GDM1 (cell line): ENCODE results near the gene CYSLTR2.

Experiments
- DNase-seq: peaks from one replicate; lab custom pipeline; 2025; lab: John Stamatoyannopoulos, UW

Gene CYSLTR2

GRCh38 chr13:48653472-48653939, at the start of gene CYSLTR2:
Gene CYSLTR2 (plus strand): TSS chr13:48653929. CDS start chr13:48706818, 52,889 bp downstream.
- no peak for DNase-seq

DNA sequence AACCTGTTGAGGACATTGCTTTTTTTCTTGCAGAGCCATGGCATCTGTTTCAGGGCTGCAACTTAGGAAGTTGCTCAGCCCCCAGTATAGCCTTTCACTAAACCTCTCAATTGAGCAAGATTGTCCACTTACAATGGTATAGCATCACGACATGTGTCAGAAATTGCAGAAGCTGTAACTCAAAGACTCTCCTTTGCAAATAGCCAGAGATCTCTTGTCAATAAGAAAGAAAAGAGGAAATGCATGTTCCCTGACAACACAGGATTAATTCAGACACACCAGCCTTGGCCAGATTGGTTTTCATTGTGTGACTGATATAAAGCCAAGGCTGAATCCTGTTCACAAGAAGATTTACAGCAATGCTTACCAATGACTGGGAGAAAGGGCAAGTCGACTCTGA, 38.7 kb upstream of the CYSLTR2 start:
- no peak for DNase-seq

DNA sequence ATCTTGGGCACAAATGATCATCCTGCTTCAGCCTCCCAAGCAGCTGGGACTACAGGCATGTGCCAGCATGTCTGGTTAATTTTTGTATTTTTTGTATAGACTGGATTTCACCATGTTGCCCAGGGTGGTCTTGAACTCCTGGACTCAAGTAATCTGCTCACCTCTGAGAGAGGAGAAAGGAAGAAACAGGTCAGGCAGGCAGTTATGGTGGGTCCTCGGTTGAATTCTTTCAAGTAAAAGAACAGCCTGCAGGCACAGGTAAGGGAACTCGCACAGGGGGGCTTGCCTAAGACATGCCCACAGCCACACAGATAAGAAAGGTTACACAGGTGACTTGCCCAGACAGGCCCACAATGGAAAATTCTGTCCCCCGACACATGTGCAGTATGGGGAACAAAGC, 34.8 kb upstream of the CYSLTR2 start:
- no peak for DNase-seq

- DNase-seq, result no peak
These were observed 32.7 kb upstream of the CYSLTR2 start for GRCh38 chr13:48621056-48621455.

- DNase-seq, result no peak
These were observed 29.7 kb upstream of the CYSLTR2 start for GRCh38 chr13:48624016-48624415.

- no peak for DNase-seq
These were observed 28.9 kb upstream of the CYSLTR2 start for GRCh38 chr13:48624858-48625257.

- no peak for DNase-seq
These were observed 28.2 kb upstream of the CYSLTR2 start for GRCh38 chr13:48625413-48626076.

DNA sequence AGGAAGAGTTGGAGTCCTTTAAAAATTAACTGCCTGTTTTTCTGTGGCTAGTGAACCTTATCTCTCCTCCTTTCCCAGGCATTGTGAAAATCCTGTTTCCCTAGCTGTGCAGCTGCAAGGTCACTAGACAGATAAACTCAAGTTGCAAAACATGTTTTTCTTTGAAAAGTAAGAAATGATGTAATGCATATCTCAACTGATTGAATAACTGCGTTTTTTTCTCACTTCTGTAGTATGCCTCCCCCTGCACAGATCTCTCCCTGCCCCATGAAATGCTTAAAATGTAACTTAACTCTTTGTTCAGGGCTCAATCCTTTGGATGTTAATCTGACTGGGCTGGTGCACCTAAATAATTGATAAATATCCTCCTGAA, 27.7 kb upstream of the CYSLTR2 start:
- DNase-seq, result no peak

- no peak for DNase-seq
These were observed 26.8 kb upstream of the CYSLTR2 start for GRCh38 chr13:48626726-48627451.

- no peak for DNase-seq
These were observed 24.5 kb upstream of the CYSLTR2 start for GRCh38 chr13:48629277-48629676.

DNA sequence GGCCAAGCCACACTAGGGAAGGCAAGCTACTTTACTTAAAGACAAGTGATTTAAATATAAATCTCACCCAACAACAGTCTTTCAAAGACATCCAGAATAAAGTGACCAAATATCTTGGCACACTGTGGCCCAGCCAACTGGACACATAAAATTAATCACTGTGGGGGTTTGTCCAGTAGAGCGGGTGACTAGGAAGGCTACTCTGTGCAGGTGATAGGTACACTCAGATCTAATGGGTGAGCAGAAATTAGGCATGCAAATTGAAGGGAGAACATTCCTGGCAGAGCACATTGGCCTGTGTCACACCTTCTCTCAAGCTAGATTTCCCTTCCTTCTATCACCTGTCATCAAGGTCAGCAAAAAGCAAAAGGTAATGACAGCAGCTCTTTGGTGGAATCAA, 23.4 kb upstream of the CYSLTR2 start:
- no peak for DNase-seq

GRCh38 chr13:48630773-48631172, 23.0 kb upstream of the CYSLTR2 start:
- no peak for DNase-seq

- no peak for DNase-seq
These were observed 22.3 kb upstream of the CYSLTR2 start for GRCh38 chr13:48631441-48631840.

DNA sequence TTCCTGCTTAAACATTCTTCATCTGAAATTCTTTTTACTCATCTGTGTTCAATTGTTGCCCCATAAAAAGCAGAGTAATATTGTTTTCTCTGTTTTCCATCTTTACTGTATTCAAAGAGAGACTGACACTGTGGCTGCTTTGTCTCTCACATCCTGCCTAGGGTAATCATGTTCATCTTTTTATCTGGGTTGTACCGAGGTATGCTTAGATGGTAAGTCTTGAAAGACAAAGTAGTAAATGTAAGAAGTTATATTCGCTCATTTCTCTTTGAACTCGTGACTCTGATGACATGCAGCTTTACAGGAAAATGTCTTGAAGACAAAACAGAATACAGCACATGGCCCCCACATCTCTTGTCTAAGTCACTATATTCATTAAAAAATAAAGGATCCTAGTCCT, 20.0 kb upstream of the CYSLTR2 start:
- DNase-seq, result no peak

- DNase-seq, result no peak
These were observed 19.1 kb upstream of the CYSLTR2 start for GRCh38 chr13:48634636-48635035.

- no peak for DNase-seq
These were observed 18.3 kb upstream of the CYSLTR2 start for GRCh38 chr13:48635478-48635877.

DNA sequence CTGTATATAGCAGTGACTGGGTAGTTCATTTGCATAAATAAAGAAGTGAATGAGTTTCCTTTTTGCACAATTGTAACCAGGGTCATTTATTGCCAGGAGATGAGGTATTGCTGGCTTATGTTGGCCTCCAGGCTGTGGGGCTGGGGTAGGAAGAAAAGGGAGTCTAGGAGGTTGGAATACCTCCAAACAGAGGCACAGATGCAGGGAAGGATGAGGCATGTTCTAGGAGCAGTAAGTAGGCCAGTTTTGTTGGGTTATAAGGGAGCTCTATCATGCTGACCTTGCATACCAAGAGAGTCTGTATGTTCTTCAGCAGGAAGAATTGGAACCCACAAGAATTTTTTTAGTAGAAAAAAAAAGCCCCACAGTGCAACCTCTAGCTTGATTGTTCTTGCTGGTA, 17.2 kb upstream of the CYSLTR2 start:
- no peak for DNase-seq

- DNase-seq, result no peak
These were observed 16.1 kb upstream of the CYSLTR2 start for GRCh38 chr13:48637601-48638000.

- no peak for DNase-seq
These were observed 13.0 kb upstream of the CYSLTR2 start for GRCh38 chr13:48640767-48641166.

DNA sequence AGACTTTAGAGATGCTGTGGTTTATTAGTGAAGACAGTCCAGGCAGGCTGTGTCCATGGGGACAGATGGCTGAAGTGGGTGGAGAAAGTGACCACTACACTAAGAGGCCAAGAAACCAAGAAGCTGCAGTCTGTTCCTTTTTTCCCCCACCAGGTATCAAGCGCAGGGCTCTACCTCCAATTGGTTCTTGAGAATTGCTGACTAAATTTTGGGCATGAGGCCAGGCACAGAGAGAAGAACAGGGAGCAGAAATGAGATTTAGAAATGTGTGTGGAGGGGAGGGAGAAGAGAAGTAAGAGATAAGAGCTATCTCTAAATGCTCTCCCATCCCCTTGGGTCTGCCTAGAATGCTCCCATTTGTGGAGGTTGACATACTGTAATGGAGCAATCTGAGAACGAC, 12.3 kb upstream of the CYSLTR2 start:
- DNase-seq, result no peak

DNA sequence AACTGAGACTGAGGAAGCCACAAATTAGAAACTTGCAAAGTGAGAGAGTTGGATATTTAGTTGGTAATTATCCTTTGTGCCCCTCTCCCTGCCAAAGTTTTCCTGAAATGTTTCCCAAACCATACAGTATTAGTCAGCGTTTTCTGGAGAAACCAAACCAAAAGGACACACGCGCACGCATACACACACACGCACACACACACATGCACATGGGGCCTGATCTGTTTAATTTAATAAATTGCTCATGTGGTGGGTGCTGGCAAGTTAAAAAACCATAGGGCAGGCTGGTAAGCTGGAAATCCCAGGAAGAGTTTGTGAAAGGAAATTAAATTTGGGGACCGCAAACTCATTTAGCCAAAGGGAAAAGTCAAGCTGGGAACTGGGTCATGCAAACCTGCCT, 11.7 kb upstream of the CYSLTR2 start:
- no peak for DNase-seq

DNA sequence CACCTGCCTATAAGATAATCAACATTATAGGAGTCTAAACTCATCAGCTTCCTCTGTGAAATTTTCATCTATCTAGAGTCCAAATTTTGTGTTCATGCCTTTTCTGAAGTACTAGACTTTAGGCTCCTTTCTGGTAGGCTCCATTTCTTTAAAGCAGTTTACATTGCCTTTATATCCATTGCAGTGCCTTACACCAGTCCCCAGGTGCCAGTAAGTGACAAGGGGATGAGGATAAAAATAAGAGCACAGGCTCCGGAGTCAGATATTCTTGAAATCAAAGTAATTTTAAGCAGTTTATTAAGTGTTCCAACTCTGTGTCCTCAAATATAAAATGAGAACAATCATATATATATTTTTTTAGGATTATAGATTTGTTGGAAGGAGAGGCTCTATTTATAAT, 10.6 kb upstream of the CYSLTR2 start:
- DNase-seq, result no peak

DNA sequence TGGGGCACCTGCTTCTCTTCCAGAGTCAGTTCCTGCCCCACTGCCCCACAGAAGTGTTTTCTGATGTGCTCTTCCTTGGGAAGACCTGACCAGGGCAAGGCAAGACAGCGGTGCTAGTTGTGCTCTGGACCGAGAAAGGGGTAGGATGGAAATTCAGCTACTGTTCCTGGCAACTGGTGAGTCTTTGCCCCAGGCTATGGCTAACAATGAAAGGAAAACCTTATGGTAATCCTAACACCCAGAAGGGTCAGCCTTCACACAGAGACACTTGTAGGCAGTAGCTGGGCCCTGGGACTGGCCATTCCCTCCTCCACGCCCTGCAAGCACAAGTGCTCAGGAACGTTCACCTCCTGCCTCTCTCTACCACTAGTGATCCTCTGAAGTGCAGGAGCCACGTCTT, 9.6 kb upstream of the CYSLTR2 start:
- DNase-seq, result no peak

DNA sequence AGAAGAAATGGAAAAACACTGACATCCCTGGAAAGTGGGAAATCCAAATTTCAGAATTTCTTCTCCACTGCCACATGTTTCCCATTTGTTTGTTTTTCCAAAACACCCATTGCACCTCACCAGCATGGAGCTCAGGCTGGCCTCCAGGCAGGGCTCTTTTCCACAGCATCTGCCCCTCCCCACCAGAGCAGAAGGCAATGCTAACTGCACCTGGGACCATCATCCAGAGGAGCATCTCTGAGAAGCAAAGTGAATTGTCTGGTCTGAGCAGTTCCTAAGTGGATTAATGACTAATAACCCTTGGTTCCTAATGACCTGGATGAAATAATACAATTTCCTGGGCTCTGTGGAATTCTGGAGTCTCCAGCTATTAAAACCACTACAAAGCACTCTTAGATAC, 8.8 kb upstream of the CYSLTR2 start:
- no peak for DNase-seq
